GM12865 (cell line): ENCODE results near the gene ULK1.

ENCODE experiments used
- DNase-seq: peaks from one replicate; pipeline ENCODE4 v3.0.0; 2010; ENCODE audit warnings: low read depth
- H3K4me3 ChIP-seq: 2 replicates; pipeline ENCODE4 v1.5.1; 2011; ENCODE audit warnings: mild to moderate bottlenecking, low read depth, low read length, control low read depth
- CTCF ChIP-seq: IDR thresholded peaks from 2 replicates; pipeline ENCODE4 v1.5.1; 2011; ENCODE audit warnings: low read length, control low read depth, low read depth, inconsistent platforms; ENCODE audit not compliant: insufficient read depth; ENCODE audit errors: missing control alignments

Gene ULK1

GRCh38 chr12:131850856-131851559, 43.4 kb upstream of the ULK1 start:
- H3K4me3 ChIP-seq, result no peak overlapping the region
- TF ChIP-seq CTCF, result no peak
- DNase-seq, result no peak

- no peak overlapping the region for H3K4me3 ChIP-seq
- TF ChIP-seq CTCF, result no peak
- no peak for DNase-seq
Observed at GRCh38 chr12:131851741-131852550, 42.5 kb upstream of the ULK1 start.

- DNase-seq, result no peak
- no peak overlapping the region for H3K4me3 ChIP-seq
- no peak for TF ChIP-seq CTCF
Observed at GRCh38 chr12:131852551-131853299, 41.7 kb upstream of the ULK1 start.

- no peak overlapping the region for H3K4me3 ChIP-seq
- DNase-seq, result no peak
- no peak for TF ChIP-seq CTCF
Observed at GRCh38 chr12:131853832-131854797, 40.3 kb upstream of the ULK1 start.

- DNase-seq, result no peak
- no peak overlapping the region for H3K4me3 ChIP-seq
- no peak for TF ChIP-seq CTCF
Observed at GRCh38 chr12:131854861-131855476, 39.5 kb upstream of the ULK1 start.
